KMS-11 (cell line): Measurements from ENCODE around the gene NAV2.
A peak's percentile ranks its signal among the peaks of the same experiment; 100 is the strongest.

Experiments used
- H2AFZ ChIP-seq: fragments of 200-600 bp; sonication (generic); 2 replicates; pipeline ENCODE4 v1.6.1; 2016; ENCODE audit warnings: antibody characterized with exemption, mixed run types, low read depth
- H3K27ac ChIP-seq: fragments of 200-600 bp; sonication (generic); 2 replicates; pipeline ENCODE4 v1.6.1; 2016; ENCODE audit warnings: mild to moderate bottlenecking, mixed run types
- H3K27me3 ChIP-seq: fragments of 200-600 bp; sonication (generic); 2 replicates; pipeline ENCODE4 v1.6.1; 2017; ENCODE audit warnings: mild to moderate bottlenecking, low read depth, mixed run types, moderate library complexity; ENCODE audit not compliant: insufficient read depth
- H3K36me3 ChIP-seq: fragments of 200-600 bp; sonication (generic); 2 replicates; pipeline ENCODE4 v1.6.1; 2017; ENCODE audit warnings: mild to moderate bottlenecking, mixed run types; ENCODE audit not compliant: insufficient read depth
- H3K4me1 ChIP-seq: fragments of 200-600 bp; sonication (generic); 2 replicates; pipeline ENCODE4 v1.6.1; 2016; ENCODE audit warnings: mild to moderate bottlenecking, low read depth, mixed run types; ENCODE audit not compliant: poor library complexity, severe bottlenecking
- H3K4me2 ChIP-seq: fragments of 200-600 bp; sonication (generic); 2 replicates; pipeline ENCODE4 v1.7.0; 2016; ENCODE audit warnings: mild to moderate bottlenecking, mixed run types
- H3K4me3 ChIP-seq: fragments of 200-600 bp; sonication (generic); IDR thresholded peaks from 2 replicates; pipeline ENCODE4 v1.6.1; 2017; ENCODE audit warnings: low read depth, low read length, mixed read lengths; ENCODE audit not compliant: insufficient read depth
- H3K79me2 ChIP-seq: fragments of 200-600 bp; sonication (generic); 2 replicates; pipeline ENCODE4 v1.6.1; 2016; ENCODE audit warnings: low read depth, mixed run types; ENCODE audit not compliant: insufficient read depth
- H3K9ac ChIP-seq: fragments of 200-600 bp; sonication (generic); 2 replicates; pipeline ENCODE4 v1.6.1; 2016; ENCODE audit warnings: mild to moderate bottlenecking, mixed run types
- H4K20me1 ChIP-seq: fragments of 200-600 bp; sonication (generic); 2 replicates; pipeline ENCODE4 v1.6.1; 2016; ENCODE audit warnings: mild to moderate bottlenecking, mixed run types; ENCODE audit not compliant: insufficient read depth
- TF ChIP-seq, protein P1 (sequence below): fragments of 200-600 bp; sonication (generic); conservative IDR thresholded peaks from 2 replicates; pipeline ENCODE4 v1.6.1; 2017; ENCODE audit warnings: low read depth, mild to moderate bottlenecking, antibody characterized with exemption, low read length, moderate library complexity, mixed read lengths

NAV2 gene

DNA sequence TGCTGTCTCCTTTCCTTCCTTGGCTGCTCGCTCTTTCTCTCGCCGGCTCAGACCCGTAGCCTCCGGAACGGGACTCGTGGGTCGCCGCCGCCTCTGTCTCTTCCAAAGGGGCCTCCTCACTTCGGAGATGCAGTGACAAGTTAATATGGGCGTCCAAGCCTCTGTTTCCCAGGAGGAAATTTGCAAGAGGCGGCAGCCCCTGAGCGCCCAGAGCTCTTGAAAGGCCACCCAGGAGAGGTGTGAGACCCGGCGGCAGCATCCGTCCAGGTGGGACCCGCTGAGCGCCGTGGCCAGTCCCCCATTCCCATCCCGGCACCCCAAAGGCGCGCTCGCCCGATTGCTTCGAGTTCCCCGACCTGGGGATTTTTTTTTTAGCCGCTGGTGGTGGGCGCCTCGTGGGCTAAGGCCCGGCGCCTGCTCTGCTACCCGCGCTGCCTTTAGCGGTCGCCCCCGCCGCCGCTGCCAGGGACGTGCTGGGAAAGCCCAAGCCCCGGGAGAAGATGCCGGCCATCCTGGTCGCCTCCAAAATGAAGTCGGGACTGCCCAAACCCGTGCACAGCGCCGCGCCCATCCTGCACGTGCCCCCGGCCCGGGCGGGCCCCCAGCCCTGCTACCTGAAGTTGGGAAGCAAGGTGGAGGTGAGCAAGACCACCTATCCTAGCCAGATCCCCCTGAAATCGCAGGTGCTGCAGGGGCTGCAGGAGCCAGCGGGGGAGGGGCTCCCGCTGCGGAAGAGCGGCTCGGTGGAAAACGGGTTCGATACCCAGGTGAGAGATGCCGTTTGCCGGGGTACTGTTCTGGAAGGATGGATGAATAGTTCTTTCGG, 772 bp downstream of the NAV2 start:
- Histone ChIP-seq H3K36me3 (no peaks in the 10 kb centered on the region), H3K79me2 (no peaks in the 10 kb centered on the region), H3K4me2 (peak overlapping the region; percentile 93), H2AFZ (peak overlapping the region; percentile 43; the same call in 1 of the 2 replicates), H3K4me1 (peaks cover 17% of the 10 kb centered on the region), H3K4me3 (no peak overlapping the region), H3K27ac (no peak overlapping the region), H3K9ac (no peak overlapping the region), H4K20me1 (no peaks in the 10 kb centered on the region), H3K27me3 (no peaks in the 10 kb centered on the region)
- TF ChIP-seq, protein P1, sequence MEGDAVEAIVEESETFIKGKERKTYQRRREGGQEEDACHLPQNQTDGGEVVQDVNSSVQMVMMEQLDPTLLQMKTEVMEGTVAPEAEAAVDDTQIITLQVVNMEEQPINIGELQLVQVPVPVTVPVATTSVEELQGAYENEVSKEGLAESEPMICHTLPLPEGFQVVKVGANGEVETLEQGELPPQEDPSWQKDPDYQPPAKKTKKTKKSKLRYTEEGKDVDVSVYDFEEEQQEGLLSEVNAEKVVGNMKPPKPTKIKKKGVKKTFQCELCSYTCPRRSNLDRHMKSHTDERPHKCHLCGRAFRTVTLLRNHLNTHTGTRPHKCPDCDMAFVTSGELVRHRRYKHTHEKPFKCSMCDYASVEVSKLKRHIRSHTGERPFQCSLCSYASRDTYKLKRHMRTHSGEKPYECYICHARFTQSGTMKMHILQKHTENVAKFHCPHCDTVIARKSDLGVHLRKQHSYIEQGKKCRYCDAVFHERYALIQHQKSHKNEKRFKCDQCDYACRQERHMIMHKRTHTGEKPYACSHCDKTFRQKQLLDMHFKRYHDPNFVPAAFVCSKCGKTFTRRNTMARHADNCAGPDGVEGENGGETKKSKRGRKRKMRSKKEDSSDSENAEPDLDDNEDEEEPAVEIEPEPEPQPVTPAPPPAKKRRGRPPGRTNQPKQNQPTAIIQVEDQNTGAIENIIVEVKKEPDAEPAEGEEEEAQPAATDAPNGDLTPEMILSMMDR = no peak

DNA sequence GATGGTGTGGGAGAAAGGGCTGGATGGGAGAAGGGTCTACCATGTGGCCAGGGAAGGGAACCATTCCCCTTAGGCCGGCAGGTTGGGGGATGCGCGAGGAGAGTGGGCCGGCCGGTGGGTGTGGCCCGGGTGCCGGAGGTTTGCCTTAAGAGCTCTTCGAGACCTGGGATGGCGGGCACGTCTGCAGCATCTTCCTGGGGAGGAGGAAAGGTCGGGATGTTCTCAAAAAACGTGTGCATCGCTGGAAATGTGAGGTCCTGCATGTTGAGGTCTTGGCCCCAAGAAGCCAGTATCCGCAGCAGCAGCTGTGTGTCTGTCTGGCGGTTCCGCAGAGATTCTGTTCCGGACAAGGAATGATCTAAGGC, 1.4 kb downstream of the NAV2 start:
- H3K79me2 ChIP-seq = no peaks in the 10 kb centered on the region
- H3K4me3 ChIP-seq = no peak overlapping the region
- H2AFZ ChIP-seq = no peak overlapping the region
- TF ChIP-seq, protein P1 = no peak
- H3K9ac ChIP-seq = no peak overlapping the region
- H4K20me1 ChIP-seq = no peaks in the 10 kb centered on the region
- peaks cover 17% of the 10 kb centered on the region for H3K4me1 ChIP-seq
- no peaks in the 10 kb centered on the region for H3K36me3 ChIP-seq
- H3K27ac ChIP-seq = no peak overlapping the region
- no peak overlapping the region for H3K4me2 ChIP-seq
- H3K27me3 ChIP-seq = no peaks in the 10 kb centered on the region

DNA sequence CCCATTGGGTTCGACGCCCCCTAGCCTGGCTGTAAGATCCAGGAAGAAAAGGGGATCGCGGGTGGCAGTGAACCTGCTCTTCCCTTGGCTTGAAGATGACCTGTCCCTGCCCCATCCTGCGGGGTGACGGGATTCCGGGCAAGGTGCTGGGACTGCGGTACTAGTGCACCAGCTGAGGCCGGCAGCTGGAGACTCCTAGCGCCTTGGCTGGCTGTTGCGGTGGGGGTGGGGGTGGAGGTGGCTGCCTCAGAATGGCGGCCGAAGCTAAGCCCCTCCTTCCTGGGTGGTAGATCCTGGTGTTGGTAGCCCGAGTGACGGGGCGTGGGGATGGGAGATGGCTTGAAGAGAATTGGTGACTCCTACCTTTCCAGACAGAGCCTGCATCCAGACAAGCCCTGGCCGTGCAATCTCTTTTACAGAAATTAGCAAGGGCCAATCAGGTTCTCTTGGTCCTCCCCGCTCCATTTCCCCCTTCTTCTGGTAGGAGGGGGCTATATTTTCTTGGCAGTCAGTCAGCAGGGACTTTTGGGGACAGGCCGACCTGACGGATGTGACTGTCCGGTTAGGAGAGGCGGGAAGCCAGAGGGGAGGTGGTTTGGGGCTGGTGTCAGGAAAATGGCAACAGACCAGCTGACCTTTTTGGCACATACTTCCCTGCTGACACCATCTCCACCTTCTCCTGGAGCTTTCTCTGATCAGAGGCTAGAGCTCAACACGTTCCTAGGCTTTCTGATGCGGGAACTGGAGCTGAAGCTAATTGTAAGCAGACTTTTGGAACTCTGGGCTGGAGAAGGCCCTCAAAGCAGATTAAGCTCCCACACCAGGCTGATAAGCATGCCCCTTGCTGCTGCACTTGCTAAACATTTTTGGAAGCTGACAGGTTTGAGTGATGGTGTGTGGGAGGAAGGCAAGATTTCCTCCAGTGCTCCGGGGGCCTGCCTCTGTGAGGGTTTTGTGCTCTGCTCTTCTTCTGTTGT, 2.0 kb downstream of the NAV2 start:
- no peak overlapping the region for H3K27ac ChIP-seq
- H3K4me1 ChIP-seq = peaks cover 17% of the 10 kb centered on the region
- no peak overlapping the region for H3K9ac ChIP-seq
- H4K20me1 ChIP-seq = no peaks in the 10 kb centered on the region
- TF ChIP-seq, protein P1 = no peak
- no peak overlapping the region for H3K4me2 ChIP-seq
- H3K4me3 ChIP-seq = no peak overlapping the region
- no peaks in the 10 kb centered on the region for H3K36me3 ChIP-seq
- H3K79me2 ChIP-seq = no peaks in the 10 kb centered on the region
- no peaks in the 10 kb centered on the region for H3K27me3 ChIP-seq
- H2AFZ ChIP-seq = no peak overlapping the region

DNA sequence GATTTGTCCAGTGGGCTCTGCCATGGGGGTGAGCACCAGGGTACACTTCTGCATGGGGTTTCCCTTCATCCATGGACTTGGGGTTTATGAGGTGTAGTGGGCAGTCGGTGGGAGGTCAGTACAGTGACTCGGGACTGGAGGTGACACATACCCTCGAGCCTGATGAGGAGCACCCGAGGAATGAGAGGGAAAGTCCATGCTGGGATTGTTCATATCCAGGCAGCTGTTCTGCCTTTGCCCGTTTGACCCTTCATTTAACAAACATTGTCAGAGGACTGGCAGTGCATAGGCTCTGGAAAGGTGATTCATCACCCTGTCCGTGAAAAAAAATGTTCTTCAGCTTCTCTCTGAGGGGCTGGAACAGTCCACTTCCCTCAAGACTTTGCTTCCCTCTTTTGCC, 2.7 kb downstream of the NAV2 start:
- Histone ChIP-seq H4K20me1 (no peaks in the 10 kb centered on the region), H3K4me3 (no peak overlapping the region), H3K9ac (no peak overlapping the region), H3K79me2 (no peaks in the 10 kb centered on the region), H3K4me1 (peaks cover 13% of the 10 kb centered on the region), H2AFZ (no peak overlapping the region), H3K4me2 (no peak overlapping the region), H3K27ac (no peak overlapping the region), H3K36me3 (no peaks in the 10 kb centered on the region), H3K27me3 (no peaks in the 10 kb centered on the region)
- TF ChIP-seq, protein P1 = no peak
